HepG2 (cell line): Measurements from ENCODE around the gene TOMM20. TPM values are rescaled to one million over a fixed set of nuclear protein-coding genes. Genes with fewer than 3 reads are reported as not detected.
A peak's percentile ranks its signal among the peaks of the same experiment; 100 is the strongest.

ENCODE experiments used
- BORCS8-MEF2B ChIP-seq: sonication (generic); formaldehyde crosslinking; IDR thresholded peaks from 2 replicates; pipeline ENCODE4 v1.8.0; 2022; ENCODE audit warnings: mild to moderate bottlenecking, missing genetic modification reagents
- DMAP1 ChIP-seq: IDR thresholded peaks from 2 replicates; pipeline ENCODE4 v1.6.1; 2016
- ERF ChIP-seq: IDR thresholded peaks from 2 replicates; pipeline ENCODE4 v1.6.1; 2018; ENCODE audit warnings: missing biosample characterization, missing genetic modification reagents
- FOXP1 ChIP-seq, 2 experiments: fragments of 450-650 bp in 1 of 2; IDR thresholded peaks; 2 replicates each; pipeline ENCODE4 v1.6.1; 2017 to 2018; ENCODE audit warnings: antibody characterized with exemption in 1 of 2
- FUBP1 ChIP-seq: sonication (generic); formaldehyde crosslinking; IDR thresholded peaks from 2 replicates; pipeline ENCODE4 v1.5.1; 2020; ENCODE audit warnings: missing genetic modification reagents, mild to moderate bottlenecking, borderline replicate concordance
- HMG20A ChIP-seq: IDR thresholded peaks from 2 replicates; pipeline ENCODE4 v1.6.1; 2016; ENCODE audit warnings: borderline replicate concordance
- LCORL ChIP-seq, 2 experiments: fragments of 450-650 bp in 1 of 2; sonication (generic) in 1 of 2; formaldehyde crosslinking in 1 of 2; IDR thresholded peaks; 2 replicates each; pipeline versions ENCODE4 v1.5.0 to v1.6.1; 2017 to 2020; ENCODE audit warnings: antibody characterized with exemption in 1 of 2, missing genetic modification reagents in 1 of 2
- NFE2 ChIP-seq: sonication (generic); formaldehyde crosslinking; IDR thresholded peaks from 2 replicates; pipeline ENCODE4 v1.4.0; 2020; ENCODE audit warnings: missing genetic modification reagents
- PAX8 ChIP-seq: sonication (generic); formaldehyde crosslinking; IDR thresholded peaks from 2 replicates; pipeline ENCODE4 v1.8.0; 2022; ENCODE audit warnings: mild to moderate bottlenecking, missing genetic modification reagents, borderline replicate concordance
- SALL2 ChIP-seq: sonication (generic); formaldehyde crosslinking; IDR thresholded peaks from 2 replicates; pipeline ENCODE4 v1.8.1; 2023; ENCODE audit warnings: mild to moderate bottlenecking, missing genetic modification reagents, inconsistent platforms
- SMC3 ChIP-seq: IDR thresholded peaks from 2 replicates; pipeline ENCODE4 v1.6.1; 2011; ENCODE audit warnings: low read length, improper control_type of control experiment
- SP4 ChIP-seq: sonication (generic); formaldehyde crosslinking; IDR thresholded peaks from 2 replicates; pipeline ENCODE4 v1.8.1; 2023; ENCODE audit warnings: mild to moderate bottlenecking, missing genetic modification reagents
- U2AF1 ChIP-seq: fragments of 200-400 bp; formaldehyde crosslinking; optimal IDR thresholded peaks from 2 replicates; pipeline ENCODE3; 2017; ENCODE audit warnings: mild to moderate bottlenecking, low read depth, low read length
- ZFP36L2 ChIP-seq: sonication (generic); formaldehyde crosslinking; IDR thresholded peaks from 2 replicates; pipeline ENCODE4 v1.4.0; 2020; ENCODE audit warnings: missing genetic modification reagents
- ZNF10 ChIP-seq: sonication (generic); formaldehyde crosslinking; IDR thresholded peaks from 2 replicates; pipeline ENCODE4 v1.4.0; 2020; ENCODE audit warnings: mild to moderate bottlenecking, low read depth, missing genetic modification reagents, borderline replicate concordance
- ZNF205 ChIP-seq: IDR thresholded peaks from 2 replicates; pipeline ENCODE4 v1.6.1; 2018; ENCODE audit warnings: missing biosample characterization, missing genetic modification reagents
- ZNF207 ChIP-seq: fragments of 450-650 bp; IDR thresholded peaks from 2 replicates; pipeline ENCODE4 v1.6.1; 2016; ENCODE audit warnings: antibody characterized with exemption, borderline replicate concordance
- ZNF263 ChIP-seq: sonication (generic); formaldehyde crosslinking; IDR thresholded peaks from 2 replicates; pipeline ENCODE4 v1.4.0; 2020; ENCODE audit warnings: missing genetic modification reagents
- ZNF737 ChIP-seq: sonication (generic); formaldehyde crosslinking; IDR thresholded peaks from 2 replicates; pipeline ENCODE4 v1.5.0; 2020; ENCODE audit warnings: missing genetic modification reagents, mild to moderate bottlenecking, borderline replicate concordance
- ZNF766 ChIP-seq: sonication (generic); formaldehyde crosslinking; IDR thresholded peaks from 2 replicates; pipeline ENCODE4 v1.5.0; 2020; ENCODE audit warnings: missing genetic modification reagents, borderline replicate concordance
- ZNF790 ChIP-seq: sonication (generic); formaldehyde crosslinking; IDR thresholded peaks from 2 replicates; pipeline ENCODE4 v1.8.0; 2022; ENCODE audit warnings: missing genetic modification reagents, mild to moderate bottlenecking, borderline replicate concordance
- ZSCAN21 ChIP-seq: sonication (generic); formaldehyde crosslinking; IDR thresholded peaks from 2 replicates; pipeline ENCODE4 v1.8.0; 2022; ENCODE audit warnings: mild to moderate bottlenecking, missing genetic modification reagents, moderate library complexity, borderline replicate concordance
- polyA plus RNA-seq, 8 experiments: library from polyadenylated mRNA; depleted of rRNA in 3 of 8; stranded (reverse) in 7 of 8; unstranded in 1 of 8; fragments of >200 nt; fragmentation: Illumina TruSeq in 4 of 8; extraction: Trizol in 4 of 8; gene quantifications; 2 replicates each; pipeline versions ENCODE4 v1.2.1 to v1.2.3, GENCODE V29; 2011 to 2016; ENCODE audit warnings: low read depth in 4 of 8, missing spikeins in 1 of 8, mixed read lengths in 1 of 8; ENCODE audit not compliant: insufficient read depth in 1 of 8
- total RNA-seq, 5 experiments: library from RNA; depleted of rRNA; stranded (reverse); fragments of >200 nt; fragmentation: Illumina TruSeq; extraction: Trizol; gene quantifications; 2 replicates each; pipeline ENCODE4 v1.2.3, GENCODE V29; 2016; ENCODE audit warnings: low read depth in 1 of 5
- TF ChIP-seq, protein P1 (sequence below): sonication (generic); formaldehyde crosslinking; IDR thresholded peaks from 2 replicates; pipeline ENCODE4 v1.5.1; 2020; ENCODE audit warnings: mild to moderate bottlenecking, missing genetic modification reagents, borderline replicate concordance

The TOMM20 gene
- total and polyA plus RNA-seq, 2 of the 13 experiments (the other 11 are each of a cell fraction or from before 2014, with no cell fraction given) = 153 to 376 TPM

DNA sequence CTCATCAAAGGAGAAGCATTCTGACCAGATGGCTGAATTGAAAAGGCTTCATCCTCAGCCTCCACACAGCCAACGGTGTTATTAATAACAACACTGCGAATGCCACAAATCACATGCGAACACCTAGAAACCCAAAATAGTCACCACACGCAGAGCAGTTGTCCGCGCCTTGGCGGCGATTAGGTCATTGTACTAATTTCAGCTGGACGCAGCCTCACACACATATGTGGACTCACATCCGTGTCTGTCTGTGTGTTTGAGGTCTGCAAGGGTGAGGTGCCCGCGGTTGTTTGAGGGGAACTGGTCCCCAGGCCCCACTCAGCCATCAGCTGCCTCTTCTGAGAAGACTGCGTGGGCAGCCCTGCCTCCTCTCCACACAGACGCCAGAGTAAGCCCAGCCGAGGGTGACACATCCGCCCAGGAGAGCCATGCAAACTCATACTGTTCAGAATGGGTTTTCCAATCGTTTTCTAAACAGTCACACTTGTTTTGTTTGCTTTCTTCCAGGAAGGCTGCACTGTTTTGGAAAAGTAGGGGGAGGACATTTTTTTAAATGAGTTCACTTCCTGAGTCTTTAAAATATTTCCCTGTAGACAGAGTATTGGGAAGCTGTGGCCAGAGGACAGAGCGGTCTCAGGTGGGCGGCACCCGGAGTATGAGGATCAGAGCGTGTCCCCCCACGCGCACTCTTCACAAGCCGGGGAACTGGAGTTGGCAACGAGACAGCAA, 53.4 kb downstream of the TOMM20 start (continued):
- 0 out of 2 replicates have a peak, but pooled peaks have one; percentile 10 for TF ChIP-seq NFE2 (CRISPR knock-in tag)
- no peak for TF ChIP-seq ZSCAN21 (CRISPR knock-in tag)
- TF ChIP-seq ZNF263 = peak; percentile 12; the same call in 1 of the 2 replicates
- TF ChIP-seq ZNF737 (CRISPR knock-in tag) = peak; percentile 80; the same call in 1 of the 2 replicates
- TF ChIP-seq HMG20A = 0 out of 2 replicates have a peak, but pooled peaks have one; percentile 35
- TF ChIP-seq, protein P1, sequence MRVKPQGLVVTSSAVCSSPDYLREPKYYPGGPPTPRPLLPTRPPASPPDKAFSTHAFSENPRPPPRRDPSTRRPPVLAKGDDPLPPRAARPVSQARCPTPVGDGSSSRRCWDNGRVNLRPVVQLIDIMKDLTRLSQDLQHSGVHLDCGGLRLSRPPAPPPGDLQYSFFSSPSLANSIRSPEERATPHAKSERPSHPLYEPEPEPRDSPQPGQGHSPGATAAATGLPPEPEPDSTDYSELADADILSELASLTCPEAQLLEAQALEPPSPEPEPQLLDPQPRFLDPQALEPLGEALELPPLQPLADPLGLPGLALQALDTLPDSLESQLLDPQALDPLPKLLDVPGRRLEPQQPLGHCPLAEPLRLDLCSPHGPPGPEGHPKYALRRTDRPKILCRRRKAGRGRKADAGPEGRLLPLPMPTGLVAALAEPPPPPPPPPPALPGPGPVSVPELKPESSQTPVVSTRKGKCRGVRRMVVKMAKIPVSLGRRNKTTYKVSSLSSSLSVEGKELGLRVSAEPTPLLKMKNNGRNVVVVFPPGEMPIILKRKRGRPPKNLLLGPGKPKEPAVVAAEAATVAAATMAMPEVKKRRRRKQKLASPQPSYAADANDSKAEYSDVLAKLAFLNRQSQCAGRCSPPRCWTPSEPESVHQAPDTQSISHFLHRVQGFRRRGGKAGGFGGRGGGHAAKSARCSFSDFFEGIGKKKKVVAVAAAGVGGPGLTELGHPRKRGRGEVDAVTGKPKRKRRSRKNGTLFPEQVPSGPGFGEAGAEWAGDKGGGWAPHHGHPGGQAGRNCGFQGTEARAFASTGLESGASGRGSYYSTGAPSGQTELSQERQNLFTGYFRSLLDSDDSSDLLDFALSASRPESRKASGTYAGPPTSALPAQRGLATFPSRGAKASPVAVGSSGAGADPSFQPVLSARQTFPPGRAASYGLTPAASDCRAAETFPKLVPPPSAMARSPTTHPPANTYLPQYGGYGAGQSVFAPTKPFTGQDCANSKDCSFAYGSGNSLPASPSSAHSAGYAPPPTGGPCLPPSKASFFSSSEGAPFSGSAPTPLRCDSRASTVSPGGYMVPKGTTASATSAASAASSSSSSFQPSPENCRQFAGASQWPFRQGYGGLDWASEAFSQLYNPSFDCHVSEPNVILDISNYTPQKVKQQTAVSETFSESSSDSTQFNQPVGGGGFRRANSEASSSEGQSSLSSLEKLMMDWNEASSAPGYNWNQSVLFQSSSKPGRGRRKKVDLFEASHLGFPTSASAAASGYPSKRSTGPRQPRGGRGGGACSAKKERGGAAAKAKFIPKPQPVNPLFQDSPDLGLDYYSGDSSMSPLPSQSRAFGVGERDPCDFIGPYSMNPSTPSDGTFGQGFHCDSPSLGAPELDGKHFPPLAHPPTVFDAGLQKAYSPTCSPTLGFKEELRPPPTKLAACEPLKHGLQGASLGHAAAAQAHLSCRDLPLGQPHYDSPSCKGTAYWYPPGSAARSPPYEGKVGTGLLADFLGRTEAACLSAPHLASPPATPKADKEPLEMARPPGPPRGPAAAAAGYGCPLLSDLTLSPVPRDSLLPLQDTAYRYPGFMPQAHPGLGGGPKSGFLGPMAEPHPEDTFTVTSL (CRISPR knock-in tag) = peak; percentile 30; the same call in 1 of the 2 replicates
- TF ChIP-seq ZNF766 (CRISPR knock-in tag) = 0 out of 2 replicates have a peak, but pooled peaks have one; percentile 22
- TF ChIP-seq SMC3 = no peak
- 0 out of 2 replicates have a peak, but pooled peaks have one; percentile 26 for TF ChIP-seq ERF (CRISPR knock-in tag)
- TF ChIP-seq ZFP36L2 = no peak
- TF ChIP-seq ZNF205 (CRISPR knock-in tag) = no peak
- no peak; the same call in 1 of the 2 replicates for TF ChIP-seq SALL2 (CRISPR knock-in tag)
- TF ChIP-seq DMAP1 (CRISPR knock-in tag) = peak; percentile 42
- no peak for TF ChIP-seq U2AF1
- peak; percentile 22; the same call in 1 of the 2 replicates for TF ChIP-seq ZNF790
- no peak for TF ChIP-seq LCORL (IDR thresholded peaks at IDR 0.05)
- TF ChIP-seq LCORL (CRISPR knock-in tag; IDR thresholded peaks at IDR 0.05) = peak; percentile 64; the same call in 1 of the 2 replicates
- peak; percentile 9; the same call in 1 of the 2 replicates for TF ChIP-seq BORCS8-MEF2B
- no peak for TF ChIP-seq FOXP1 (IDR thresholded peaks at IDR 0.05)
- TF ChIP-seq FOXP1 (CRISPR knock-in tag; IDR thresholded peaks at IDR 0.05) = no peak; the same call in none of the 2 replicates
- TF ChIP-seq ZNF10 = no peak
- TF ChIP-seq FUBP1 (CRISPR knock-in tag) = no peak
- TF ChIP-seq SP4 (CRISPR knock-in tag) = no peak
- no peak for TF ChIP-seq ZNF207
- no peak for TF ChIP-seq PAX8 (CRISPR knock-in tag)
